HepG2 (cell line): Measurements from ENCODE around the gene REPS2. TPM values are rescaled to one million over a fixed set of nuclear protein-coding genes. Genes with fewer than 3 reads are reported as not detected.

Experiments
- ATAC-seq: fragments of 200-7000 bp; cut with Tn5 transposase; 3 replicates; pipeline ENCODE4 v1.9.1; 2020; ENCODE audit warnings: mild to moderate bottlenecking, moderate library complexity
- BruUV-seq: library from RNA; stranded (reverse); fragments of 400-500 nt; replicated peaks from 2 replicates; lab custom pipeline; 2021; lab: Mats Ljungman, UMichigan
- CTCF ChIA-PET: fragments of 300-600 bp; formaldehyde crosslinking; extraction: SDS; loops from one replicate; lab custom pipeline; 2021; ENCODE audit warnings: low total read pairs, inconsistent platforms, low intra/inter-chr PET ratio; lab: Yijun Ruan, JAX
- POLR2A ChIA-PET: fragments of 350-600 bp; sonication (Branson Sonifier 250); formaldehyde crosslinking; loops from one replicate; lab custom pipeline; 2020; ENCODE audit warnings: antibody characterized with exemption, inconsistent platforms; lab: Yijun Ruan, JAX
- DNase-seq: peaks from one replicate; pipeline ENCODE4 v3.0.0-alpha.2; 2015; ENCODE audit warnings: low spot score
- FAIRE-seq: peaks from 3 replicates; lab custom pipeline; 2011; peaks lifted over from hg19 to GRCh38; lab: Jason Lieb, UNC
- H2AFZ ChIP-seq: one replicate; pipeline ENCODE4 v1.6.1; 2011; ENCODE audit warnings: low read length, inconsistent platforms
- H3K27ac ChIP-seq: fragments of 300-600 bp; 3 replicates; pipeline ENCODE4 v1.8.0; 2011; ENCODE audit warnings: mixed run types, mild to moderate bottlenecking, mixed read lengths, low read length, inconsistent platforms; ENCODE audit not compliant: insufficient read depth; ENCODE audit errors: extremely low read length
- H3K27me3 ChIP-seq, 2 experiments: fragments of 200-600 bp in 1 of 2; 2 replicates in 1 of 2; 3 replicates in 1 of 2; pipeline versions ENCODE4 v1.6.0 to v1.8.0; 2011; ENCODE audit warnings: low read length in 2 of 2, mild to moderate bottlenecking in 2 of 2, moderate library complexity in 2 of 2, inconsistent platforms in 1 of 2; ENCODE audit not compliant: insufficient read depth in 2 of 2, control insufficient read depth in 1 of 2
- H3K36me3 ChIP-seq, 2 experiments: fragments of 200-600 bp in 1 of 2; replicated peaks in 1 of 2; 2 replicates in 1 of 2; 3 replicates in 1 of 2; pipeline versions ENCODE4 v1.5.1 to v1.8.0; 2011; ENCODE audit warnings: low read length in 2 of 2, inconsistent platforms in 1 of 2; ENCODE audit not compliant: insufficient read depth in 2 of 2, control insufficient read depth in 1 of 2
- H3K4me1 ChIP-seq: 2 replicates; pipeline ENCODE4 v1.5.1; 2012; ENCODE audit warnings: low read length, inconsistent platforms; ENCODE audit not compliant: insufficient read depth
- H3K4me2 ChIP-seq: 2 replicates; pipeline ENCODE4 v1.6.0; 2011; ENCODE audit warnings: low read depth, low read length, inconsistent platforms
- H3K4me3 ChIP-seq, 3 experiments: fragments of 200-600 bp in 1 of 3; sonication (generic), shearing (Covaris generic) in 1 of 3; replicated peaks in 1 of 3; 2 replicates each; pipeline ENCODE4 v1.5.1; 2011 to 2016; ENCODE audit warnings: low read length in 3 of 3, inconsistent platforms in 2 of 3, low read depth in 2 of 3, mild to moderate bottlenecking in 2 of 3, control low read depth in 1 of 3, mixed read lengths in 1 of 3; ENCODE audit not compliant: insufficient read depth in 1 of 3
- H3K79me2 ChIP-seq: one replicate; pipeline ENCODE4 v1.6.1; 2011; ENCODE audit warnings: low read length, inconsistent platforms; ENCODE audit not compliant: insufficient read depth
- H3K9ac ChIP-seq: 2 replicates; pipeline ENCODE4 v1.6.0; 2011; ENCODE audit warnings: mild to moderate bottlenecking, low read depth, low read length, inconsistent platforms; ENCODE audit not compliant: insufficient read depth
- H3K9me3 ChIP-seq: 2 replicates; pipeline ENCODE4 v1.5.1; 2012; ENCODE audit warnings: mild to moderate bottlenecking, low read length
- H4K20me1 ChIP-seq: 2 replicates; pipeline ENCODE4 v1.6.0; 2011; ENCODE audit warnings: inconsistent platforms, mild to moderate bottlenecking, low read length, moderate library complexity; ENCODE audit not compliant: insufficient read depth
- ARNT2 ChIP-seq: sonication (generic); formaldehyde crosslinking; IDR thresholded peaks from 2 replicates; pipeline ENCODE4 v1.8.0; 2022; ENCODE audit warnings: mild to moderate bottlenecking, low read depth, missing genetic modification reagents, moderate library complexity
- BCL6 ChIP-seq: IDR thresholded peaks from 2 replicates; pipeline ENCODE4 v1.6.1; 2016; ENCODE audit warnings: missing genetic modification reagents, missing compliant biosample characterization
- DNMT1 ChIP-seq: sonication (generic); formaldehyde crosslinking; IDR thresholded peaks from 2 replicates; pipeline ENCODE4 v1.5.1; 2020; ENCODE audit warnings: mild to moderate bottlenecking, missing genetic modification reagents
- ETV5 ChIP-seq: IDR thresholded peaks from 2 replicates; pipeline ENCODE4 v1.6.1; 2018; ENCODE audit warnings: missing biosample characterization, missing genetic modification reagents, inconsistent platforms, borderline replicate concordance
- GATAD1 ChIP-seq: IDR thresholded peaks from 2 replicates; pipeline ENCODE4 v1.6.1; 2016; ENCODE audit warnings: missing genetic modification reagents, missing compliant biosample characterization
- MYNN ChIP-seq: sonication (generic); formaldehyde crosslinking; IDR thresholded peaks from 2 replicates; pipeline ENCODE4 v1.4.0; 2020; ENCODE audit warnings: mild to moderate bottlenecking, low read depth, missing genetic modification reagents
- NFRKB ChIP-seq: fragments of 450-650 bp; IDR thresholded peaks from 2 replicates; pipeline ENCODE4 v1.6.1; 2017
- RARG ChIP-seq: sonication (generic); formaldehyde crosslinking; IDR thresholded peaks from 2 replicates; pipeline ENCODE4 v1.4.0; 2020; ENCODE audit warnings: low read depth, mild to moderate bottlenecking, missing genetic modification reagents
- RBM22 ChIP-seq: fragments of 200-400 bp; formaldehyde crosslinking; optimal IDR thresholded peaks from 2 replicates; pipeline ENCODE3; 2017; ENCODE audit warnings: mild to moderate bottlenecking, low read length, moderate library complexity
- RNF2 ChIP-seq: fragments of 450-650 bp; conservative IDR thresholded peaks from 2 replicates; pipeline ENCODE4 v1.6.1; 2016; ENCODE audit warnings: low read depth
- SMARCE1 ChIP-seq: fragments of 450-650 bp; IDR thresholded peaks from 2 replicates; pipeline ENCODE4 v1.6.1; 2017; ENCODE audit warnings: borderline replicate concordance
- SOX5 ChIP-seq: IDR thresholded peaks from 2 replicates; pipeline ENCODE4 v1.6.1; 2016; ENCODE audit warnings: borderline replicate concordance
- TBX3 ChIP-seq: fragments of 450-650 bp; IDR thresholded peaks from 2 replicates; pipeline ENCODE4 v1.6.1; 2017; ENCODE audit warnings: antibody characterized with exemption, mild to moderate bottlenecking, inconsistent platforms, borderline replicate concordance
- TRIM24 ChIP-seq: sonication (generic); formaldehyde crosslinking; IDR thresholded peaks from 2 replicates; pipeline ENCODE4 v1.8.0; 2022; ENCODE audit warnings: mild to moderate bottlenecking, missing genetic modification reagents
- ZFP36L1 ChIP-seq: sonication (generic); formaldehyde crosslinking; IDR thresholded peaks from 2 replicates; pipeline ENCODE4 v1.8.0; 2022; ENCODE audit warnings: mild to moderate bottlenecking, missing genetic modification reagents, moderate library complexity
- ZNF160 ChIP-seq: sonication (generic); formaldehyde crosslinking; IDR thresholded peaks from 2 replicates; pipeline ENCODE4 v1.8.0; 2022; ENCODE audit warnings: mild to moderate bottlenecking, inconsistent platforms, missing genetic modification reagents
- ZNF280B ChIP-seq: sonication (generic); formaldehyde crosslinking; IDR thresholded peaks from 2 replicates; pipeline ENCODE4 v1.5.0; 2020; ENCODE audit warnings: missing genetic modification reagents, mild to moderate bottlenecking, borderline replicate concordance
- ZNF282 ChIP-seq: fragments of 450-650 bp; IDR thresholded peaks from 2 replicates; pipeline ENCODE4 v1.6.1; 2018; ENCODE audit not compliant: partially characterized antibody
- ZNF296 ChIP-seq: sonication (generic); formaldehyde crosslinking; conservative IDR thresholded peaks from 2 replicates; pipeline ENCODE4 v1.5.0; 2020; ENCODE audit warnings: mild to moderate bottlenecking, missing genetic modification reagents
- ZSCAN12 ChIP-seq: sonication (generic); formaldehyde crosslinking; IDR thresholded peaks from 2 replicates; pipeline ENCODE4 v1.9.0; 2021; ENCODE audit warnings: mild to moderate bottlenecking, missing genetic modification reagents
- WGBS: methylation state at CpG from one replicate; pipeline ENCODE4 v1.1.6; 2017; ENCODE audit warnings: low lambda C conversion rate; 5-methylcytosine and 5-hydroxymethylcytosine counted together
- in situ Hi-C: cut with HindIII; loops from 2 replicates; pipeline ENCODE4 v1.10.0; 2017; ENCODE audit warnings: low pct_unique_long_range_greater_than_20kb; ENCODE audit not compliant: extremely low pct_ligation_motif_present
- intact Hi-C: fragments of 100-400 bp; cut with micrococcal nuclease; formaldehyde crosslinking; loops from one replicate; pipeline ENCODE4 v1.10.0; 2022; ENCODE audit not compliant: unreplicated experiment
- polyA plus RNA-seq, 8 experiments: library from polyadenylated mRNA; depleted of rRNA in 3 of 8; stranded (reverse) in 7 of 8; unstranded in 1 of 8; fragments of >200 nt; fragmentation: Illumina TruSeq in 4 of 8; extraction: Trizol in 4 of 8; gene quantifications; 2 replicates each; pipeline versions ENCODE4 v1.2.1 to v1.2.3, GENCODE V29; 2011 to 2016; ENCODE audit warnings: low read depth in 4 of 8, missing spikeins in 1 of 8, mixed read lengths in 1 of 8; ENCODE audit not compliant: insufficient read depth in 1 of 8
- total RNA-seq, 5 experiments: library from RNA; depleted of rRNA; stranded (reverse); fragments of >200 nt; fragmentation: Illumina TruSeq; extraction: Trizol; gene quantifications; 2 replicates each; pipeline ENCODE4 v1.2.3, GENCODE V29; 2016; ENCODE audit warnings: low read depth in 1 of 5

Gene REPS2
- total and polyA plus RNA-seq, 2 of the 13 experiments (the other 11 are each of a cell fraction or from before 2014, with no cell fraction given), result 0.05 to 0.58 TPM

- H4K20me1 ChIP-seq, result no peaks in the 10 kb centered on the region
- ChIA-PET POLR2A (no interaction called here), CTCF (no interaction called here)
- BruUV-seq, result no TSS peak
- H3K4me3 ChIP-seq, result no peak overlapping the region
- FAIRE-seq, result no peak
- H3K9me3 ChIP-seq, result no peaks in the 10 kb centered on the region
- no peak overlapping the region for H3K9ac ChIP-seq
- no peak overlapping the region for H2AFZ ChIP-seq
- H3K4me1 ChIP-seq, result no peaks in the 10 kb centered on the region
- 37% methylated on average over 3 of the region's 3 CpGs for WGBS
- TF ChIP-seq TRIM24 (no peak), ZSCAN12 (CRISPR knock-in tag) (no peak), DNMT1 (CRISPR knock-in tag) (no peak), NFRKB (no peak), ETV5 (CRISPR knock-in tag) (no peak), BCL6 (no peak), ZNF282 (no peak), SMARCE1 (no peak), ZNF160 (CRISPR knock-in tag) (no peak), ZNF296 (CRISPR knock-in tag) (no peak), TBX3 (no peak), GATAD1 (CRISPR knock-in tag) (no peak), SOX5 (CRISPR knock-in tag) (no peak), ZFP36L1 (no peak), ZNF280B (CRISPR knock-in tag) (no peak), RARG (CRISPR knock-in tag) (no peak), ARNT2 (CRISPR knock-in tag) (no peak), MYNN (CRISPR knock-in tag) (no peak), RBM22 (no peak), RNF2 (no peak)
- TF ChIP-seq, all 625 proteins: peak for 0
- ATAC-seq (no peak), DNase-seq (no peak)
- no peak overlapping the region for H3K4me2 ChIP-seq
- intact Hi-C loops, result no loop called here
- H3K36me3 ChIP-seq, result no peaks in the 10 kb centered on the region
- no peak overlapping the region for H3K27ac ChIP-seq
- in situ Hi-C loops, result no loop called here
- no peaks in the 10 kb centered on the region for H3K79me2 ChIP-seq
- no peaks in the 10 kb centered on the region for H3K27me3 ChIP-seq
Measured at GRCh38 chrX:16923157-16923556, 23.3 kb upstream of the REPS2 start.
